ENCODE data around the gene FAM90A1.
"Not testable (repeated sequence)": the region's sequence is repeated elsewhere in the genome, so short reads cannot be mapped to it uniquely, and the experiment has no call there.

Gene FAM90A1

GRCh38 chr12:8231666-8232608 is 4.5 kb upstream of the FAM90A1 start:
- not testable (repeated sequence) for H3K36me3 ChIP-seq (replicated peaks; ENCODE audit: insufficient read depth, low read length); H2AFZ ChIP-seq (ENCODE audit: low read length); H3K4me3 ChIP-seq (ENCODE audit: low read length); H3F3A ChIP-seq (ENCODE audit: insufficient read depth, low read length); H3K9ac ChIP-seq (ENCODE audit: low read length); H3K4me2 ChIP-seq (ENCODE audit: low read depth, low read length); DNase-seq; H3K79me2 ChIP-seq (ENCODE audit: low read length); H3K9me2 ChIP-seq (replicated peaks; ENCODE audit: insufficient read depth, low read length); H3K4me1 ChIP-seq (ENCODE audit: low read length); H3K27ac ChIP-seq (ENCODE audit: low read length); H4K20me1 ChIP-seq (ENCODE audit: insufficient read depth, low read length); H3K9me3 ChIP-seq (replicated peaks; ENCODE audit: insufficient read depth, low read length); H3K27me3 ChIP-seq (replicated peaks; ENCODE audit: insufficient read depth, low read length)
- peak; percentile 63 for TF ChIP-seq CTCF (IDR thresholded peaks at IDR 0.05; ENCODE audit: low read length)

- H3K9me2 ChIP-seq (replicated peaks; ENCODE audit: insufficient read depth, low read length); H3F3A ChIP-seq (ENCODE audit: insufficient read depth, low read length); H3K79me2 ChIP-seq (ENCODE audit: low read length); H2AFZ ChIP-seq (ENCODE audit: low read length); H3K9me3 ChIP-seq (replicated peaks; ENCODE audit: insufficient read depth, low read length); H3K27ac ChIP-seq (ENCODE audit: low read length); H3K4me3 ChIP-seq (ENCODE audit: low read length); H4K20me1 ChIP-seq (ENCODE audit: insufficient read depth, low read length); H3K9ac ChIP-seq (ENCODE audit: low read length); H3K4me1 ChIP-seq (ENCODE audit: low read length); DNase-seq; H3K27me3 ChIP-seq (replicated peaks; ENCODE audit: insufficient read depth, low read length); H3K36me3 ChIP-seq (replicated peaks; ENCODE audit: insufficient read depth, low read length); H3K4me2 ChIP-seq (ENCODE audit: low read depth, low read length): not testable (repeated sequence)
These were observed 3.6 kb upstream of the FAM90A1 start for GRCh38 chr12:8231049-8231448.

GRCh38 chr12:8229486-8229885 is 2.1 kb upstream of the FAM90A1 start:
- not testable (repeated sequence) for H3F3A ChIP-seq (ENCODE audit: insufficient read depth, low read length); H3K4me2 ChIP-seq (ENCODE audit: low read depth, low read length); H3K9me2 ChIP-seq (replicated peaks; ENCODE audit: insufficient read depth, low read length); H2AFZ ChIP-seq (ENCODE audit: low read length); H3K9me3 ChIP-seq (replicated peaks; ENCODE audit: insufficient read depth, low read length); DNase-seq; H3K36me3 ChIP-seq (replicated peaks; ENCODE audit: insufficient read depth, low read length); H3K4me1 ChIP-seq (ENCODE audit: low read length); H3K9ac ChIP-seq (ENCODE audit: low read length); H3K27me3 ChIP-seq (replicated peaks; ENCODE audit: insufficient read depth, low read length); H3K4me3 ChIP-seq (ENCODE audit: low read length); H3K27ac ChIP-seq (ENCODE audit: low read length); H3K79me2 ChIP-seq (ENCODE audit: low read length); H4K20me1 ChIP-seq (ENCODE audit: insufficient read depth, low read length)

- not testable (repeated sequence) for H4K20me1 ChIP-seq (ENCODE audit: insufficient read depth, low read length); H3K79me2 ChIP-seq (ENCODE audit: low read length); H3K9me2 ChIP-seq (replicated peaks; ENCODE audit: insufficient read depth, low read length); H3K4me2 ChIP-seq (ENCODE audit: low read depth, low read length); H3K27me3 ChIP-seq (replicated peaks; ENCODE audit: insufficient read depth, low read length); H3K4me3 ChIP-seq (ENCODE audit: low read length); H3F3A ChIP-seq (ENCODE audit: insufficient read depth, low read length); H3K9me3 ChIP-seq (replicated peaks; ENCODE audit: insufficient read depth, low read length); H3K4me1 ChIP-seq (ENCODE audit: low read length); DNase-seq; H3K9ac ChIP-seq (ENCODE audit: low read length); H2AFZ ChIP-seq (ENCODE audit: low read length); H3K27ac ChIP-seq (ENCODE audit: low read length); H3K36me3 ChIP-seq (replicated peaks; ENCODE audit: insufficient read depth, low read length)
These were observed 1.2 kb upstream of the FAM90A1 start for GRCh38 chr12:8228607-8229006.

- H3F3A ChIP-seq (ENCODE audit: insufficient read depth, low read length); H3K27me3 ChIP-seq (replicated peaks; ENCODE audit: insufficient read depth, low read length); H3K4me1 ChIP-seq (ENCODE audit: low read length); H4K20me1 ChIP-seq (ENCODE audit: insufficient read depth, low read length); H3K9me2 ChIP-seq (replicated peaks; ENCODE audit: insufficient read depth, low read length); H3K36me3 ChIP-seq (replicated peaks; ENCODE audit: insufficient read depth, low read length); H3K9ac ChIP-seq (ENCODE audit: low read length); H2AFZ ChIP-seq (ENCODE audit: low read length); H3K27ac ChIP-seq (ENCODE audit: low read length); H3K79me2 ChIP-seq (ENCODE audit: low read length); H3K9me3 ChIP-seq (replicated peaks; ENCODE audit: insufficient read depth, low read length); DNase-seq: not testable (repeated sequence)
- Histone ChIP-seq H3K4me2 (ENCODE audit: low read depth, low read length) (peak overlapping the region; percentile 24; the same call in 1 of the 2 replicates), H3K4me3 (ENCODE audit: low read length) (peak overlapping the region; percentile 31; the same call in 1 of the 2 replicates)
These were observed 287 bp upstream of the FAM90A1 start for GRCh38 chr12:8227732-8228077.
